H9 (cell line): ENCODE results near the gene SLC2A4RG. TPM values are rescaled to one million over a fixed set of nuclear protein-coding genes. Genes with fewer than 3 reads are reported as not detected.

ENCODE experiments used
- DNase-seq: peaks from one replicate; pipeline ENCODE4 v3.0.0-alpha.2; 2017
- H2AFZ ChIP-seq: one replicate; pipeline ENCODE4 v1.6.1; 2013; ENCODE audit warnings: mild to moderate bottlenecking, low read length, control low read depth, moderate library complexity
- H2AK5ac ChIP-seq: 2 replicates; pipeline ENCODE4 v1.6.1; 2013; ENCODE audit warnings: low read length, control low read depth, mixed read lengths; ENCODE audit not compliant: insufficient read length
- H2BK120ac ChIP-seq: one replicate; pipeline ENCODE4 v1.6.1; 2013; ENCODE audit warnings: low read depth, mild to moderate bottlenecking, low read length, control low read depth, inconsistent platforms; ENCODE audit not compliant: poor library complexity, severe bottlenecking
- H2BK12ac ChIP-seq: 2 replicates; pipeline ENCODE4 v1.6.1; 2013; ENCODE audit warnings: low read length, control low read depth, mixed read lengths, low read depth; ENCODE audit not compliant: insufficient read length
- H2BK15ac ChIP-seq: 2 replicates; pipeline ENCODE4 v1.6.1; 2013; ENCODE audit warnings: low read depth, low read length, control low read depth
- H2BK20ac ChIP-seq: one replicate; pipeline ENCODE4 v1.6.1; 2013; ENCODE audit warnings: low read depth, mild to moderate bottlenecking, low read length, control low read depth, inconsistent platforms; ENCODE audit not compliant: poor library complexity, severe bottlenecking
- H2BK5ac ChIP-seq: 2 replicates; pipeline ENCODE4 v1.6.1; 2013; ENCODE audit warnings: low read length, control low read depth, mixed read lengths; ENCODE audit not compliant: insufficient read length
- H3K14ac ChIP-seq: 2 replicates; pipeline ENCODE4 v1.6.1; 2013; ENCODE audit warnings: low read length, control low read depth; ENCODE audit not compliant: insufficient read depth
- H3K18ac ChIP-seq: 2 replicates; pipeline ENCODE4 v1.6.1; 2013; ENCODE audit warnings: low read depth, mild to moderate bottlenecking, mixed read lengths, low read length, control low read depth; ENCODE audit not compliant: insufficient read length
- H3K23ac ChIP-seq: 2 replicates; pipeline ENCODE4 v1.6.1; 2013; ENCODE audit warnings: low read length, control low read depth, mixed read lengths, low read depth; ENCODE audit not compliant: insufficient read length
- H3K23me2 ChIP-seq: 2 replicates; pipeline ENCODE4 v1.6.1; 2013; ENCODE audit warnings: low read depth, mild to moderate bottlenecking, mixed read lengths, low read length, control low read depth; ENCODE audit not compliant: insufficient read length, poor library complexity, severe bottlenecking
- H3K27ac ChIP-seq: 2 replicates; pipeline ENCODE4 v1.5.1; 2013; ENCODE audit warnings: low read length, control low read depth, mixed read lengths, low read depth; ENCODE audit not compliant: insufficient read length
- H3K27me3 ChIP-seq: 2 replicates; pipeline ENCODE4 v1.6.1; 2013; ENCODE audit warnings: low read length, control low read depth, inconsistent platforms; ENCODE audit not compliant: insufficient read depth
- H3K4ac ChIP-seq: 2 replicates; pipeline ENCODE4 v1.6.1; 2013; ENCODE audit warnings: low read depth, mild to moderate bottlenecking, control low read depth, inconsistent platforms, low read length, moderate library complexity
- H3K4me1 ChIP-seq: 2 replicates; pipeline ENCODE4 v1.6.1; 2013; ENCODE audit warnings: low read length, control low read depth, inconsistent platforms; ENCODE audit not compliant: insufficient read depth
- H3K4me2 ChIP-seq: 2 replicates; pipeline ENCODE4 v1.6.1; 2013; ENCODE audit warnings: low read length, control low read depth, mixed read lengths; ENCODE audit not compliant: insufficient read length, insufficient read depth
- H3K56ac ChIP-seq: 2 replicates; pipeline ENCODE4 v1.6.1; 2013; ENCODE audit warnings: low read depth, mild to moderate bottlenecking, mixed read lengths, low read length, control low read depth; ENCODE audit not compliant: insufficient read length
- H3K79me1 ChIP-seq: 2 replicates; pipeline ENCODE4 v1.6.1; 2013; ENCODE audit warnings: low read depth, mild to moderate bottlenecking, moderate library complexity, low read length, control low read depth, inconsistent platforms; ENCODE audit not compliant: insufficient read depth, poor library complexity, severe bottlenecking
- H3K79me2 ChIP-seq: 2 replicates; pipeline ENCODE4 v1.6.1; 2013; ENCODE audit warnings: low read length, control low read depth, inconsistent platforms; ENCODE audit not compliant: insufficient read depth
- H3K9ac ChIP-seq: 2 replicates; pipeline ENCODE4 v1.6.1; 2013; ENCODE audit warnings: low read length, control low read depth, mixed read lengths; ENCODE audit not compliant: insufficient read length; ENCODE audit errors: extremely low read depth
- H3K9me3 ChIP-seq: one replicate; pipeline ENCODE4 v1.6.1; 2013; ENCODE audit warnings: low read depth, low read length, inconsistent platforms; ENCODE audit not compliant: control insufficient read depth
- H3T11ph ChIP-seq: one replicate; pipeline ENCODE4 v1.6.1; 2013; ENCODE audit warnings: mild to moderate bottlenecking, low read length, control low read depth, inconsistent platforms
- H4K20me1 ChIP-seq: one replicate; pipeline ENCODE4 v1.6.1; 2013; ENCODE audit not compliant: control insufficient read depth, insufficient read length, insufficient read depth
- H4K5ac ChIP-seq: 2 replicates; pipeline ENCODE4 v1.6.1; 2013; ENCODE audit warnings: low read depth, mild to moderate bottlenecking, mixed read lengths, low read length, control low read depth; ENCODE audit not compliant: insufficient read length
- H4K8ac ChIP-seq: replicated peaks from 2 replicates; pipeline ENCODE4 v1.6.1; 2013; ENCODE audit warnings: low read length, control low read depth, mixed read lengths, low read depth; ENCODE audit not compliant: insufficient read length
- H4K91ac ChIP-seq: 2 replicates; pipeline ENCODE4 v1.6.1; 2013; ENCODE audit warnings: low read depth, mild to moderate bottlenecking, moderate library complexity, mixed read lengths, low read length, control low read depth; ENCODE audit not compliant: insufficient read length
- H3K27ac Mint-ChIP-seq, 3 experiments: 2 replicates in 2 of 3; 3 replicates in 1 of 3; pipeline ENCODE4 v1.8.0; 2020 to 2021; ENCODE audit warnings: mixed read lengths in 3 of 3, mild to moderate bottlenecking in 1 of 3, moderate library complexity in 1 of 3
- H3K27me3 Mint-ChIP-seq: 2 replicates; pipeline ENCODE4 v1.8.0; 2021; ENCODE audit warnings: low read depth, mild to moderate bottlenecking, moderate library complexity, mixed read lengths
- H3K36me3 Mint-ChIP-seq, 3 experiments: 2 replicates in 2 of 3; 3 replicates in 1 of 3; pipeline ENCODE4 v1.8.0; 2020 to 2021; ENCODE audit warnings: low read depth in 3 of 3, mixed read lengths in 3 of 3; ENCODE audit not compliant: insufficient read depth in 1 of 3
- H3K4me1 Mint-ChIP-seq, 2 experiments: 2 replicates each; pipeline ENCODE4 v1.8.0; 2020; ENCODE audit warnings: mixed read lengths in 2 of 2
- H3K4me3 Mint-ChIP-seq, 2 experiments: 2 replicates in 1 of 2; 3 replicates in 1 of 2; pipeline ENCODE4 v1.8.0; 2020 to 2021; ENCODE audit warnings: mild to moderate bottlenecking in 2 of 2, mixed read lengths in 2 of 2, moderate library complexity in 1 of 2
- H3K9me3 Mint-ChIP-seq, 2 experiments: 2 replicates in 1 of 2; 3 replicates in 1 of 2; pipeline ENCODE4 v1.8.0; 2020; ENCODE audit warnings: mild to moderate bottlenecking in 2 of 2, mixed read lengths in 2 of 2, moderate library complexity in 1 of 2
- CTCF ChIP-seq: fragments of 200-600 bp; sonication (generic); conservative IDR thresholded peaks from 3 replicates; pipeline ENCODE4 v1.8.0; 2021; ENCODE audit warnings: antibody characterized with exemption, mild to moderate bottlenecking
- WGBS: extraction: QIAGEN DNeasy Blood & Tissue Kit; methylation state at CpG from one replicate; pipeline ENCODE4 v1.1.7; 2013; ENCODE audit warnings: missing lambda C conversion rate, low lambda C conversion rate, mixed read lengths; ENCODE audit not compliant: insufficient read length; ENCODE audit errors: extremely low coverage; 5-methylcytosine and 5-hydroxymethylcytosine counted together
- total RNA-seq: library from RNA; stranded (reverse); gene quantifications from 2 replicates; pipeline ENCODE4 v1.2.1, GENCODE V29; 2021

SLC2A4RG gene
- total RNA-seq, 1 experiment from 2014 or later, result 43.9 TPM

- no peak for TF ChIP-seq CTCF
- Mint-ChIP-seq H3K4me3 (no peak overlapping the region), H3K27ac (no peak overlapping the region), H3K9me3 (no peaks in the 10 kb centered on the region), H3K4me1 (no peaks in the 10 kb centered on the region), H3K27me3 (no peaks in the 10 kb centered on the region; the same call in 1 of the 2 replicates), H3K36me3 (peaks cover 2 to 29% (median 3%) of the 10 kb centered on the region in 3 experiments; a peak in 5 of 7 replicates)
- H2BK5ac ChIP-seq, result no peak overlapping the region
- H4K91ac ChIP-seq, result no peak overlapping the region
- H3T11ph ChIP-seq, result no peak overlapping the region
- no peak overlapping the region for H2BK20ac ChIP-seq
- H2BK12ac ChIP-seq, result no peak overlapping the region
- no peaks in the 10 kb centered on the region for H3K79me1 ChIP-seq
- no peak overlapping the region for H3K4me2 ChIP-seq
- H2BK120ac ChIP-seq, result no peak overlapping the region
- H3K27ac ChIP-seq, result no peak overlapping the region
- H3K23me2 ChIP-seq, result no peaks in the 10 kb centered on the region
- no peak overlapping the region for H3K4ac ChIP-seq
- no peaks in the 10 kb centered on the region; the same call in 1 of the 2 replicates for H3K27me3 ChIP-seq
- H2BK15ac ChIP-seq, result no peak overlapping the region
- WGBS, result no CpG with 5 or more reads among the region's 7 CpGs
- H3K14ac ChIP-seq, result no peak overlapping the region
- no peaks in the 10 kb centered on the region for H3K4me1 ChIP-seq
- no peak overlapping the region for H2AFZ ChIP-seq
- no peak overlapping the region for H3K9ac ChIP-seq
- no peaks in the 10 kb centered on the region for H3K9me3 ChIP-seq
- H4K5ac ChIP-seq, result no peak overlapping the region
- H3K56ac ChIP-seq, result no peak overlapping the region
- no peak overlapping the region for H3K18ac ChIP-seq
- H2AK5ac ChIP-seq, result no peak overlapping the region
- no peaks in the 10 kb centered on the region for H3K79me2 ChIP-seq
- no peaks in the 10 kb centered on the region for H4K20me1 ChIP-seq
- DNase-seq, result no peak
- H4K8ac ChIP-seq, result no peak overlapping the region
- H3K23ac ChIP-seq, result no peak overlapping the region
Measured at GRCh38 chr20:63759377-63759901, 19.9 kb downstream of the SLC2A4RG start.
